PC-9 (cell line): ENCODE data around the gene IL1RL1. TPM values are rescaled to one million over a fixed set of nuclear protein-coding genes. Genes with fewer than 3 reads are reported as not detected.

ENCODE experiments used
- BruUV-seq: library from RNA; stranded (reverse); fragments of 400-500 nt; replicated peaks from 2 replicates; lab custom pipeline; 2021; lab: Mats Ljungman, UMichigan
- CTCF ChIA-PET: fragments of 300-600 bp; sonication (Branson Sonifier 250); formaldehyde crosslinking; loops from one replicate; lab custom pipeline; 2022; ENCODE audit warnings: antibody characterized with exemption; lab: Charles Lee
- POLR2A ChIA-PET: fragments of 300-600 bp; sonication (Branson Sonifier 250); formaldehyde crosslinking; loops from one replicate; lab custom pipeline; 2022; ENCODE audit warnings: antibody characterized with exemption; ENCODE audit not compliant: unreplicated experiment; lab: Charles Lee
- DNase-seq, 2 experiments: peaks; one replicate each; pipeline versions ENCODE4 v3.0.0 to v3.0.0-alpha.2; 2015 to 2022; ENCODE audit warnings: mixed read lengths in 1 of 2
- H2AFZ ChIP-seq: fragments of 200-600 bp; sonication (generic); 2 replicates; pipeline ENCODE4 v1.8.1; 2017; ENCODE audit warnings: antibody characterized with exemption
- H3F3A ChIP-seq: fragments of 200-600 bp; sonication (generic); 2 replicates; pipeline ENCODE4 v1.8.1; 2017; ENCODE audit warnings: antibody characterized with exemption, mild to moderate bottlenecking, low read depth; ENCODE audit not compliant: insufficient read depth
- H3K27ac ChIP-seq: fragments of 200-600 bp; sonication (generic); 2 replicates; pipeline ENCODE4 v1.6.1; 2016; ENCODE audit warnings: mixed run types
- H3K27me3 ChIP-seq: fragments of 200-600 bp; sonication (generic); 2 replicates; pipeline ENCODE4 v1.6.1; 2016; ENCODE audit warnings: low read depth, mixed run types; ENCODE audit not compliant: insufficient read depth
- H3K36me3 ChIP-seq: fragments of 200-600 bp; sonication (generic); 2 replicates; pipeline ENCODE4 v1.6.1; 2016; ENCODE audit warnings: low read depth, mixed run types
- H3K4me1 ChIP-seq: fragments of 200-600 bp; sonication (generic); replicated peaks from 2 replicates; pipeline ENCODE4 v1.6.1; 2016; ENCODE audit warnings: mixed run types; ENCODE audit not compliant: insufficient read depth
- H3K4me2 ChIP-seq: fragments of 200-600 bp; sonication (generic); 2 replicates; pipeline ENCODE4 v1.6.1; 2017; ENCODE audit warnings: mixed run types
- H3K4me3 ChIP-seq: fragments of 200-600 bp; sonication (generic); 2 replicates; pipeline ENCODE4 v1.6.1; 2016; ENCODE audit warnings: mixed run types
- H3K79me2 ChIP-seq: fragments of 200-600 bp; sonication (generic); 2 replicates; pipeline ENCODE4 v1.6.1; 2017; ENCODE audit warnings: low read depth, mixed run types
- H3K9me2 ChIP-seq: fragments of 200-600 bp; sonication (generic); 2 replicates; pipeline ENCODE4 v1.8.1; 2017; ENCODE audit warnings: mild to moderate bottlenecking; ENCODE audit not compliant: insufficient read depth
- H3K9me3 ChIP-seq: fragments of 200-600 bp; sonication (generic); 2 replicates; pipeline ENCODE4 v1.8.1; 2016; ENCODE audit warnings: low read depth; ENCODE audit not compliant: insufficient read depth
- H4K20me1 ChIP-seq: fragments of 200-600 bp; sonication (generic); 2 replicates; pipeline ENCODE4 v1.8.1; 2017; ENCODE audit not compliant: insufficient read depth
- EZH2 ChIP-seq: fragments of 200-600 bp; sonication (generic); IDR thresholded peaks from 2 replicates; pipeline ENCODE4 v1.8.0; 2017; ENCODE audit warnings: antibody characterized with exemption, low read depth
- intact Hi-C: fragments of 100-400 bp; cut with micrococcal nuclease; formaldehyde crosslinking; loops from one replicate; pipeline ENCODE4 v1.10.0; 2022; ENCODE audit not compliant: unreplicated experiment
- total RNA-seq: library from RNA; stranded (reverse); gene quantifications from 2 replicates; pipeline ENCODE4 v1.2.3, GENCODE V29; 2021
- TF ChIP-seq, protein P1 (sequence below): fragments of 200-600 bp; sonication (generic); conservative IDR thresholded peaks from 2 replicates; pipeline ENCODE4 v1.6.1; 2017; ENCODE audit warnings: mixed run types, antibody characterized with exemption, mild to moderate bottlenecking, moderate library complexity

Gene IL1RL1
- total RNA-seq, 1 experiment from 2014 or later: 1.7 TPM

DNA sequence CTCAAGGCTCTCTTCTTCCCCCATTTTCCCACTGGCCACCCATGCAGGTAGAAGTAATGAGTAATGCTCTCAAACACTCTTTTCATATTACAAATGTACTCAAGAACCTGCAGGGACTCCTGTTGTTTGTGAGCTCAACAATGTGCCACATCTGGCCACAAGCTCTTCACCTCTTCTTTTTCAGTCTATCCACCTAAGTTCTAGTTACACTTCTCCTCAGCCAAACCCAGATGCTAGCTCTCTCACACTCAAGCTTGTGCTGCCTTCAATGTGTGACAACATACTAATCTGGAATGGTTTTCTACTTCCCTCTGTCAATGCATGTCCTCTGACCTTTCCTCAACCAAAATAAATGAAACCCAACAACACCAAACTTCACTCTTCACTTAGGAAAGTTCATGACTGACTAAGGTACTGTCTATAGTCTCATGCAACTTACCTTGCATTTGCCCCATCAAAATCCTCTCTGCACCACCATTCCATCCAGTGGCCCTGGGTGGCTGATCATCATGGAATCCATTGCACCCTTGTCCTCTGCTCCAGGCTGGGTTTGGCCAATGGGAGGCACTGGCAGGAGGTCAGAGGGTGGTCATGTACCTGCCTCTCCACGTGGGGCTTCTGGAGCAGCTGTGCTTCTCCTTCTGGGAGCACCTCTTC lies 38.9 kb downstream of the IL1RL1 start:
- Histone ChIP-seq H2AFZ (peak overlapping the region; percentile 46; the same call in 1 of the 2 replicates), H3K27ac (no peak overlapping the region), H3K4me2 (no peak overlapping the region), H3K9me3 (0 out of 2 replicates have a peak, but pooled peaks cover 6% of the 10 kb centered on the region), H3K9me2 (0 out of 2 replicates have a peak, but pooled peaks cover 3% of the 10 kb centered on the region), H3K4me1 (no peaks in the 10 kb centered on the region), H3K79me2 (no peaks in the 10 kb centered on the region), H3K36me3 (no peaks in the 10 kb centered on the region), H3K27me3 (no peaks in the 10 kb centered on the region), H4K20me1 (no peaks in the 10 kb centered on the region), H3F3A (peaks cover 4% of the 10 kb centered on the region; the same call in 1 of the 2 replicates), H3K4me3 (no peak overlapping the region)
- no peak for TF ChIP-seq EZH2
- TF ChIP-seq, protein P1, sequence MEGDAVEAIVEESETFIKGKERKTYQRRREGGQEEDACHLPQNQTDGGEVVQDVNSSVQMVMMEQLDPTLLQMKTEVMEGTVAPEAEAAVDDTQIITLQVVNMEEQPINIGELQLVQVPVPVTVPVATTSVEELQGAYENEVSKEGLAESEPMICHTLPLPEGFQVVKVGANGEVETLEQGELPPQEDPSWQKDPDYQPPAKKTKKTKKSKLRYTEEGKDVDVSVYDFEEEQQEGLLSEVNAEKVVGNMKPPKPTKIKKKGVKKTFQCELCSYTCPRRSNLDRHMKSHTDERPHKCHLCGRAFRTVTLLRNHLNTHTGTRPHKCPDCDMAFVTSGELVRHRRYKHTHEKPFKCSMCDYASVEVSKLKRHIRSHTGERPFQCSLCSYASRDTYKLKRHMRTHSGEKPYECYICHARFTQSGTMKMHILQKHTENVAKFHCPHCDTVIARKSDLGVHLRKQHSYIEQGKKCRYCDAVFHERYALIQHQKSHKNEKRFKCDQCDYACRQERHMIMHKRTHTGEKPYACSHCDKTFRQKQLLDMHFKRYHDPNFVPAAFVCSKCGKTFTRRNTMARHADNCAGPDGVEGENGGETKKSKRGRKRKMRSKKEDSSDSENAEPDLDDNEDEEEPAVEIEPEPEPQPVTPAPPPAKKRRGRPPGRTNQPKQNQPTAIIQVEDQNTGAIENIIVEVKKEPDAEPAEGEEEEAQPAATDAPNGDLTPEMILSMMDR: no peak
- CTCF ChIA-PET: no interaction called here
- intact Hi-C loops: no loop called here
- no TSS peak for BruUV-seq
- no peak for DNase-seq
- POLR2A ChIA-PET: interaction anchor here (0.6 kb wide), 1 partner anchor 148 kb away, joined by 3 read pairs; no protein-coding TSS in a partner anchor

DNA sequence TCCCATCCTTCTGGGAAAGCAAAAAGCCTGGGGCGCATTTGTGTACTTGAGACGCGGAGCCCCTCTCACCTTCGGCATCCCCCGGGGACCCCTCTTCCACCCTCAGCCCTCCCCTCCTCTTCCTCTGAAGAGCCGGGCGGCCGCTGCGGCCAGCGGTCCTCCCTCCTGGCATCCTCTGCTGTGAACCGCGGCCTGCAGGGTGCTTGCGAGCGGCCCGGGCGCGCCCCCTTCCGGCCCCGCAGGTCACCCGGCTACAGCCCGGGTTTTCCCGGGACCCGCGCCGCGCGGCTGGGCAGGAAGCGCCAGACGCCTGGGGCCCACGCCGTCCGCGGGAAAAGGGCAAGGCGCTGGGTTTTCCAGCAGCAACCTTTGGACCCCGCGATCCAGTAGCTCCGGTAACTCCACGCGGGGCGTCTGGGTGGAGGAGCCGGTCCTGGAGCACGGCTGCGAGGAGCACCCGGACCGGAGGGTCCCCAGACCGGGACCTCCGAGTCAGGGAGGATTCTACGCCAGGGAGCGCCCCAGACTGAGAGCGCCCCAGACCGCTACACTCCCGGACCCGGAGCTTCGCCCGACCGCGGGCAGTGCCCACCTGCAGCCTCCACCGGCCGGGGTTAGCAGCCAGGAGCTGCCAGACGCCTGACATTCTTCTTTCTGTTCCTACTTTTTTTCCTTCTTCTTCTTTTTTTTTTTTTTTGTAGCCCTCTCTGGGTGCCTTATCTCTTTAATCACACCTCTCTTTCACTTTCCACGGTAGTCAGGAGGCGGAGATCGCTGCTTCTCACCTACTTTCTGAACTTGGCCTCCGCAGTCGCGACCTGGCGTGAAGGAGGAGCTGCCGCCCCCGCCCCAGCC lies 44.4 kb downstream of the IL1RL1 start, which contains the start of gene IL18R1:
TSS of gene IL18R1 (plus strand) at position 271 of the 855 bp plus-strand sequence. CDS start 6,865 bp downstream, outside the sequence.
- H3K9me3 ChIP-seq: no peaks in the 10 kb centered on the region
- TSS peak; percentile 26 for BruUV-seq
- H3K79me2 ChIP-seq: peaks cover 22% of the 10 kb centered on the region
- peak within 1 kb of the TSS; percentile 90 for H3K4me2 ChIP-seq
- peak within 1 kb of the TSS; percentile 53 for H3K27ac ChIP-seq
- H3K36me3 ChIP-seq: no peaks in the 10 kb centered on the region
- no peaks in the 10 kb centered on the region for H3K9me2 ChIP-seq
- ChIA-PET CTCF (interaction anchor here (0.5 to 1.2 kb wide), 5 partner anchors 67 to 374 kb away, joined by 3 to 12 read pairs (median 5); no protein-coding TSS in a partner anchor), POLR2A (no interaction called here)
- H3F3A ChIP-seq: peaks cover 5% of the 10 kb centered on the region; the same call in 1 of the 2 replicates
- no peak for TF ChIP-seq EZH2
- TF ChIP-seq, protein P1: peak; percentile 82
- H3K27me3 ChIP-seq: no peaks in the 10 kb centered on the region
- H2AFZ ChIP-seq: peak within 1 kb of the TSS; percentile 90
- H4K20me1 ChIP-seq: no peaks in the 10 kb centered on the region
- intact Hi-C loops: loop anchor here (1.0 to 5.0 kb wide), 4 partner anchors 104 to 473 kb away; partner anchors contain the start of gene SLC9A2
- DNase-seq: peak; percentile 58 to 80
- H3K4me3 ChIP-seq: peak within 1 kb of the TSS; percentile 89
- peaks cover 38% of the 10 kb centered on the region for H3K4me1 ChIP-seq

DNA sequence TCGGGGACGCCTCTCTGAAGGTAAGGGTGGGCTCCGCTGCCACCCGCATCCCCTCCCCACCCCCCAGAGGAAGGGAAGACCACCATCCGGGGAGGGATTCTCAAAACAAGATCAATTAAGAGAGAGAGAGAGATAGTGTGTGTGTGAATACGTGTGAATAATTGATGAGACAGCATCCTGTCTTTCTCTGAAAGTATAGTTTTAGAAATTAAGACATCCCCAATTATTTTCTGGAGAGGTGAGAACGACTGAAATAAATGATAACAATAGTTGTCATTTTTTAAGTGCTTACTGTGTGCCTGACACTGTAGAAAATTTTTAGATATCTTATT lies 45.0 kb downstream of the IL1RL1 start:
- CTCF ChIA-PET: interaction anchor here (0.5 to 1.2 kb wide), 4 partner anchors 67 to 374 kb away, joined by 3 to 11 read pairs (median 4); no protein-coding TSS in a partner anchor
- Histone ChIP-seq H3K27ac (peak overlapping the region; percentile 53), H3K4me2 (peak overlapping the region; percentile 90), H3K4me3 (peak overlapping the region; percentile 89), H3K79me2 (peaks cover 22% of the 10 kb centered on the region), H3K9me3 (no peaks in the 10 kb centered on the region), H3K9me2 (no peaks in the 10 kb centered on the region), H3K4me1 (peaks cover 38% of the 10 kb centered on the region), H2AFZ (peak overlapping the region; percentile 90), H3K27me3 (no peaks in the 10 kb centered on the region), H3F3A (peaks cover 5% of the 10 kb centered on the region; the same call in 1 of the 2 replicates), H4K20me1 (no peaks in the 10 kb centered on the region), H3K36me3 (no peaks in the 10 kb centered on the region)
- POLR2A ChIA-PET: no interaction called here
- BruUV-seq: no TSS peak
- DNase-seq: no peak
- TF ChIP-seq, protein P1: no peak
- TF ChIP-seq EZH2: no peak
- intact Hi-C loops: loop anchor here (1.0 to 5.0 kb wide), 4 partner anchors 105 to 474 kb away; partner anchors contain the start of gene SLC9A2
